ENCODE results near the gene PROKR2.

- TF ChIP-seq, protein P1, sequence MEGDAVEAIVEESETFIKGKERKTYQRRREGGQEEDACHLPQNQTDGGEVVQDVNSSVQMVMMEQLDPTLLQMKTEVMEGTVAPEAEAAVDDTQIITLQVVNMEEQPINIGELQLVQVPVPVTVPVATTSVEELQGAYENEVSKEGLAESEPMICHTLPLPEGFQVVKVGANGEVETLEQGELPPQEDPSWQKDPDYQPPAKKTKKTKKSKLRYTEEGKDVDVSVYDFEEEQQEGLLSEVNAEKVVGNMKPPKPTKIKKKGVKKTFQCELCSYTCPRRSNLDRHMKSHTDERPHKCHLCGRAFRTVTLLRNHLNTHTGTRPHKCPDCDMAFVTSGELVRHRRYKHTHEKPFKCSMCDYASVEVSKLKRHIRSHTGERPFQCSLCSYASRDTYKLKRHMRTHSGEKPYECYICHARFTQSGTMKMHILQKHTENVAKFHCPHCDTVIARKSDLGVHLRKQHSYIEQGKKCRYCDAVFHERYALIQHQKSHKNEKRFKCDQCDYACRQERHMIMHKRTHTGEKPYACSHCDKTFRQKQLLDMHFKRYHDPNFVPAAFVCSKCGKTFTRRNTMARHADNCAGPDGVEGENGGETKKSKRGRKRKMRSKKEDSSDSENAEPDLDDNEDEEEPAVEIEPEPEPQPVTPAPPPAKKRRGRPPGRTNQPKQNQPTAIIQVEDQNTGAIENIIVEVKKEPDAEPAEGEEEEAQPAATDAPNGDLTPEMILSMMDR (IDR thresholded peaks at IDR 0.05; ENCODE audit: insufficient read depth, low read length, poor library complexity, severe bottlenecking), result no peak
- no peak for TF ChIP-seq EZH2phosphoT487 (conservative IDR thresholded peaks at IDR 0.05; ENCODE audit: low read length)
Measured at GRCh38 chr20:5364997-5365597, 48.3 kb upstream of the PROKR2 start.
